ENCODE measurements around the gene SLC22A4.

GRCh38 chr5:132275367-132276220 is 18.6 kb upstream of the SLC22A4 start:
- TF ChIP-seq CTCF (IDR thresholded peaks at IDR 0.05; ENCODE audit: poor library complexity, severe bottlenecking) (no peak), EZH2 (IDR thresholded peaks at IDR 0.05; ENCODE audit: borderline replicate concordance, insufficient read depth, low read length, poor library complexity, severe bottlenecking) (no peak), EP300 (conservative IDR thresholded peaks at IDR 0.05; ENCODE audit: poor library complexity, severe bottlenecking) (no peak), POLR2AphosphoS5 (IDR thresholded peaks at IDR 0.05) (no peak), REST (IDR thresholded peaks at IDR 0.05; ENCODE audit: borderline replicate concordance) (no peak), RAD21 (conservative IDR thresholded peaks at IDR 0.05) (no peak), SMC3 (conservative IDR thresholded peaks at IDR 0.05; ENCODE audit: poor library complexity) (no peak), TAF1 (IDR thresholded peaks at IDR 0.05; ENCODE audit: low read depth) (no peak)
